H1 (cell line): Measurements from ENCODE around the gene CREB1. TPM values are rescaled to one million over a fixed set of nuclear protein-coding genes. Genes with fewer than 3 reads are reported as not detected.

ENCODE experiments used
- CHD1 ChIP-seq: IDR thresholded peaks from 2 replicates; pipeline ENCODE4 v1.6.1; 2012; ENCODE audit warnings: low read depth, low read length, improper control_type of control experiment
- CHD2 ChIP-seq: IDR thresholded peaks from 2 replicates; pipeline ENCODE4 v1.6.1; 2012; ENCODE audit warnings: low read length, improper control_type of control experiment
- CHD7 ChIP-seq: fragments of 300-600 bp; sonication (generic); IDR thresholded peaks from 2 replicates; pipeline ENCODE4 v1.7.1; 2012; ENCODE audit warnings: low read length, moderate library complexity, mild to moderate bottlenecking, inconsistent platforms; ENCODE audit not compliant: insufficient replicate concordance
- JUND ChIP-seq: IDR thresholded peaks from 2 replicates; pipeline ENCODE4 v1.6.1; 2011; ENCODE audit warnings: mild to moderate bottlenecking, improper control_type of control experiment, low read length
- POLR2A ChIP-seq, 2 experiments: IDR thresholded peaks; 1 replicate in 1 of 2; 2 replicates in 1 of 2; pipeline ENCODE4 v1.6.1; 2011; ENCODE audit warnings: low read depth in 2 of 2, low read length in 2 of 2, mild to moderate bottlenecking in 2 of 2; ENCODE audit errors: control extremely low read depth in 1 of 2
- POLR2AphosphoS5 ChIP-seq: IDR thresholded peaks from 2 replicates; pipeline ENCODE4 v1.6.1; 2011; ENCODE audit warnings: low read depth, low read length
- SIN3A ChIP-seq, 2 experiments: IDR thresholded peaks in 1 of 2; conservative IDR thresholded peaks in 1 of 2; 2 replicates each; pipeline ENCODE4 v1.6.1; 2011 to 2012; ENCODE audit warnings: low read length in 2 of 2, improper control_type of control experiment in 1 of 2, low read depth in 1 of 2, mild to moderate bottlenecking in 1 of 2
- SIX5 ChIP-seq: IDR thresholded peaks from 2 replicates; pipeline ENCODE4 v1.6.1; 2011; ENCODE audit warnings: mild to moderate bottlenecking, low read depth, low read length
- SP2 ChIP-seq: IDR thresholded peaks from 2 replicates; pipeline ENCODE4 v1.6.1; 2012; ENCODE audit warnings: mild to moderate bottlenecking, low read length, inconsistent platforms
- TEAD4 ChIP-seq: IDR thresholded peaks from 2 replicates; pipeline ENCODE4 v1.6.1; 2012; ENCODE audit warnings: low read depth, low read length, inconsistent platforms, mixed read lengths
- YY1 ChIP-seq: IDR thresholded peaks from 2 replicates; pipeline ENCODE4 v1.6.1; 2011; ENCODE audit warnings: low read depth, mild to moderate bottlenecking, low read length
- polyA plus RNA-seq, 7 experiments: library from polyadenylated mRNA; depleted of rRNA in 3 of 7; stranded (reverse) in 5 of 7; unstranded in 2 of 7; fragments of >200 nt in 5 of 7; fragments of 200-250 nt in 2 of 7; gene quantifications; 1 replicate in 5 of 7; 2 replicates in 1 of 7; 4 replicates in 1 of 7; pipeline versions ENCODE4 v1.2.1 to v1.2.3, GENCODE V29; 2011 to 2013; ENCODE audit warnings: missing spikeins in 2 of 7, mixed read lengths in 2 of 7
- total RNA-seq: library from RNA; stranded (reverse); fragmentation: NEBNext Ultra II Directional; extraction: Animal tissue kit (Norgen Biotek cat#: 25700); gene quantifications from 2 replicates; pipeline ENCODE4 v1.2.1, GENCODE V29; 2021

The CREB1 gene
- total and polyA plus RNA-seq, 2 of the 8 experiments (the other 6 are each of a cell fraction or from before 2014, with no cell fraction given) = 46.3 to 99.0 TPM

- TF ChIP-seq CHD7 (no peak), TEAD4 (no peak), SIN3A (conservative IDR thresholded peaks at IDR 0.05 in 1 of 2, IDR thresholded peaks at IDR 0.05 in 1 of 2; ENCODE audit: low read depth in 1 of 2, low read length in 2 of 2) (0 out of 4 replicates have a peak, but pooled peaks of 1 of the 2 experiments have one; percentile 21), SP2 (no peak), CHD2 (no peak), SIX5 (no peak), JUND (no peak), CHD1 (no peak; the same call in 1 of the 2 replicates), YY1 (0 out of 2 replicates have a peak, but pooled peaks have one; percentile 10), POLR2AphosphoS5 (no peak), POLR2A (IDR thresholded peaks at IDR 0.05; ENCODE audit: control extremely low read depth in 1 of 2, low read depth in 2 of 2, low read length in 2 of 2) (peak in 1 of 2 experiments; percentile 26; a peak in 1 of 3 replicates)
These were observed 94.6 kb downstream of the CREB1 start (continued) for GRCh38 chr2:207624185-207625013.
